NCI-H128 (cell line): ENCODE measurements around the gene CPLANE1.
"Not testable (repeated sequence)": the region's sequence is repeated elsewhere in the genome, so short reads cannot be mapped to it uniquely, and the experiment has no call there.

Experiments
- DNase-seq: peaks from one replicate; lab custom pipeline; 2025; ENCODE audit not compliant: unreplicated experiment; lab: John Stamatoyannopoulos, UW

Gene CPLANE1

DNA sequence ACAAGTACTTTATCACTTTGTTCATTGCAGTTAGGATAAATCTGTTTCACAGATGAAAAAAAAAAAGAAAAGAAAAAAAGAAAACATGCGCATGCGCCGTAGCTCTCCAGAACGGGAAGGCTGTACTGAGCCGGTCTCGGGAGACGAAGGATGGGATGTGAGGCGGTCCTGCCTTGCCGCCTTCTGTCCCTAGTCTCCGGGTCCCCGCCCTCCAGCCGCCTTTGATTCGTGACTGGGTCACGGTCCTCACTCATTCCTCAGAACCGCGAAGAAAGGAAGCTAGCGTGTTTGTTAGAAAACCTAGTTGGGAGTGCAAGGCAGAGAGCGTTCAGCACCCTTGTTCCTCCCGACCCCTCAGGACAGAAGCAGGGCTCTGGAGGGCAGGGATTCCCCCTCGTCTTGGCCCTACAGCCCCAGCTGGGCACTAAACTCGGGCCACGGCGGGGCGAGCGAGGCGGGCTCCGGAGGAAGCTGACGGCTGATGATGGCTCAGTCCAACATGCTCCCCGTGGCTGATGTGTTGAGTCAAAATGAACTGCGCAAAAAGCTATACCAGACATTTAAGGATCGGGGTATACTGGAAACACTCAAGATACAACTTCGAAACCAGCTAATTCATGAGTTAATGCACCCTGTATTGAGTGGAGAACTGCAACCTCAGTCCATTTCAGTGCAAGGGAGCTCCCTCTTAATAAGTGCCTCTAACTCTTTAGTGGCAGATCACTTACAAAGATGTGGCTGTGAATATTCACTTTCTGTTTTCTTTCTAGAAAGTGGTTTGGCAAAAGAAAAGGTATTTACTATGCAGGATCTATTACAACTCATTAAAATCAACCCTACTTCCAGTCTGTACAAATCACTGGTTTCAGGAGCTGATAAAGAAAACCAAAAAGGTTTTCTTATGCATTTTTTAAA, 40.0 kb downstream of the CPLANE1 start:
- no peak for DNase-seq

- no peak for DNase-seq
These were observed 41.4 kb downstream of the CPLANE1 start for GRCh38 chr5:37207802-37208201.

DNA sequence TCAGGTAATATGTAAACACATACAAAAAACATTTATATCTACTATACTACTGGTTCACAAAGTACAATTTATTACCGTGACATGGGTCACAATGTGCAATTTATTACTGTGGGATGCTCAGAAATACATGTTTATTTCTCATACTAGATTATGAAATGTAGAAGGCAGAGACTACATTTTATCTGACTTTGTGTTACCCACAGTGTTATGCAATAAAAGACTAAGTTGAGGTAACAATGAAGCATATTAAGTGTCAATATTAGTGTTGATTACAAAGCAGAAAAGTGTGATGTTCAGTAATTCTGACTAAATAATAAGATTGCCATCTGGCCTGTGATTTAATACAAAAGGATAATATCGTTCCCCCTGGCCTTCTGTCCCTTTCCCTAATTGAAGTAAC, 42.4 kb downstream of the CPLANE1 start:
- DNase-seq, result no peak

- no peak for DNase-seq
These were observed 50.3 kb downstream of the CPLANE1 start for GRCh38 chr5:37198842-37199241.

DNA sequence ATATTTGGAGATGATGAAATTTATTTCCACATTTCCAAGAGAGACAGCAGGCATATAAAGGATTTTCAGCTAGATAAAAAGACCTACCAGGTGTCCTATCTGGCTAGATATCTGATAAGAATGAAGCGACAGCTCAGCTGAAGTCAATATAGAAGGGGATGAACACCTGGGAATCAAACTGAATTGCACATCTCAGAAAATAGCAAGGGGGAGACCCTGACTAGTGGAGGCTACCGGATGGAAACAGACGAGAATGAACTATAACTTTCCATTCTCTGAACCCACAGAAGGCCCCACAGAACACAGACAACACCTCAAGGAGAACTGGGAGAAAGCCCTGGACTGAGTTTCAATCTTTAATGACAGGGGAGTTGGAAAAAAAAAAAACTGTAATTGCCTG, 51.1 kb downstream of the CPLANE1 start:
- no peak for DNase-seq

DNA sequence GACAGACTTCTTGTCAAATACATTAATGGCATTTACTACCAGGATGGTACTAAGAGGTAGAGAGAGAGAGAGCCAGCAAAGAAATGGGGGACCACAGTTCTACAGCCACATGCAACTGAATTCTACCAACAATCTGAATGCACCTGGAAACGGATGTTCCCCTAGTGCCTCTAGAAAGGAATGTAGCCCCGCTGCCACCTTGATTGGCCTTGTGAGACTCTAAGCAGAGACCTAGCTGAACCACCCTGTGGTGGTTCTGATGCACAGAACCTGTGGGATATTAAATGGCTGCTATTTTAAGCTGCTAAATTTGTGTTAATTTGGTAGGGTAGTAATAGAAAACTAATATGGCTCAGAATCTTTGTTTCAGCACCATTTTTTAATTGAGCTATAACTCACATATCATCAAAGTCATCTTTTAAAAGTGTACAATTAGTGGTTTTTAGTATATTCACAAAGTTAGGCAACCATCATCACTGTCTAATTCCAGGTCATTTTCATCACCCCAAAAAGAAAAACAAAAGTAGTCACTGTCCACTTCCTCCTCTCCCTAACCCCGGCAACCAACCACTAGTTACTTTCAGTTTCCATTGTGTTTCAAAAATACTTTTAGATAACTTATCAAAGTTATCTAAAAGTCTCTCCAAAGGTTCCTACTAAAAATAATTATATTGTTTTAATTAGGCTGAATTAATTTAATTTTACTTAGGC, 51.7 kb downstream of the CPLANE1 start:
- no peak for DNase-seq

DNA sequence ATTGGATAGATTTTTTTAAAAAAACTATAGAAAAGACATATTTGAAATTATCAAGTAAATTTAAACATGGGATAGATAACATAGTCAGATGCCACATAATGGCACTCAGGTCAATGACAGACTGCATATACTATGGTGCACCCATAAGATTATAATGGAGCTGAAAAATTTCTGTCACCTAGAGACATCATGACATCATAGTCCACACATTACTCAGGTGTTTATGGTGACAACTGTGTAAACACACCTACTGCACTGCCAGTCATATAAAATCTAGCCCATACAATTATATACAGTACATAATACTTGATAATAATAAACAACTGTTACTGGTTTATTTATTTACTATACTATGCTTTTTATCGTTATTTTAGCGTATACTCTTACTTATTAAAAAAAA, 58.6 kb downstream of the CPLANE1 start:
- DNase-seq, result no peak

GRCh38 chr5:37189355-37189754, 59.8 kb downstream of the CPLANE1 start:
- no peak for DNase-seq

GRCh38 chr5:37187465-37187977, 61.7 kb downstream of the CPLANE1 start:
- no peak for DNase-seq

GRCh38 chr5:37184748-37185364, 64.3 kb downstream of the CPLANE1 start:
- DNase-seq, result no peak

DNA sequence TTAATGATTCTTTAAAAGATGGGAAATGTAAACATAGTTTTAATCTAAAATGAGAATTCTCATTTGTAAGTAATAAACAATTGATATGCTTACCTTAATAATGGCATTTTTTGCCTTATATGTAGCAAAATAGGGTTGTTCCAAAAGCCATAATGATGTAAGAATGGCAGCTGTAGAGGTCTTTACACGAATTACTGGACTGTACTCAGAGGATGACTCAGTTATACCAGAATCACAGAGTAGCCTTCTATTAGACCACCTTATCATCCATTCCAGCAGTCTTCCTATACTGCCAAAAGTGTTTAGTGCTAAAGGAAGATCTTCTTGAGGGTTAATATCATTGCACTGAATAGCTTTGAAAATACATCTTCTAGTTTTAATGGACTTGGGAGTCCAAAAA, 66.5 kb downstream of the CPLANE1 start:
- DNase-seq, result no peak

DNA sequence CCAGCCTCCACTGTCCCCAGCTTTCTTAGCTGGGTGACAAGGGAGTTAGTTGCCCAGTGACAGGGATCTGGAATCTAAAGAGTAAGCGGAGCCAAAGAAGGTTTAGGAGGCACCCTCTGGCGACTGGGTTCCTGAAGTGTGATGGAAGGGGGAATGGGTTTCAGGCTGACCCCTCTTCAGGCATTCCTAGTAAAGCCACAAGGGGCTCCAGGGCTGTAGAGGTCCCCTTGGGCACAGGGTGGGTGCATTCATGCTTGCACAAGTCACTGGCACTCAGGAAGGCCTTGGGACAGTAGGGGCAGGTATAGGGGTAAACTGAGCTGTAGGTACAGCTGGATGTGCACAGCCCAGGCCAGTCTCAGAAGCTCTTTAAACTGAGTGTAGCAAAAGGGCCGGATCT, 74.2 kb downstream of the CPLANE1 start:
- DNase-seq, result no peak

DNA sequence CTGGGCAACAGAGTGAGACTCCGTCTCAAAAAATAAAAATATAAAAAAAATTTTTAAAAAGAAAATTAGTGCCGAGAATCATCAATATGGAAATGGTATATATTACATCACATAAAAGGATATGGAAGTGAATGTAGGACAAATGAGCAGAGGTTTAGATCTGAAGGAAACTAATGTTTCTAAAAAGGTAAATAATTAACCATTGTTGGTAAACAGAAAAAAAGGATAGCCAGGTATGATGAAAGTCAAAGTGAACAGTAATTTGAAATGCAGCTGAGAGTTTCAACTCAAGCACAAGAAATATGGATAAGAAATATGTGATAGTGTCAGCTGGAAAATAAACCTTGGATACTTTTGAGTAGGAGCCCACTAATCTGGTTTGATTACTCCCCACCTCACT, 76.2 kb downstream of the CPLANE1 start:
- no peak for DNase-seq

DNA sequence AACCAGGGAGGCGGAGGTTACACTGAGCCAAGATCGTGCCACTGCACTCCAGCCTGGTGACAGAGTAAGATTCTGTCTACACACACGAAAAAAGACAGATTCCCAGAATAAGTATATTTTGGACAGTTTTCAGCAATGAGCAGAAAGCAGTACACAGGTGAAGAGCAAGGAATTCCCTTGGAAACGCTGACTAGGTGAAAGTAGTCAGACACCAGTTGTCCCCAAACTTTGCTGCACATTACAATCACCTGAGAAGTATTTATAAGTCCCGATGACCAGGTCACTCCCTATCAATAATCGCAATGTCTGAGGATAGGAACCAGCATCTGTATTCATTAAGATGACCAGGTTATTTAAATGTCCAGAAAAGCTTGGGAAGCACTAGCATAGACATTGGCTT, 78.3 kb downstream of the CPLANE1 start:
- no peak for DNase-seq

DNA sequence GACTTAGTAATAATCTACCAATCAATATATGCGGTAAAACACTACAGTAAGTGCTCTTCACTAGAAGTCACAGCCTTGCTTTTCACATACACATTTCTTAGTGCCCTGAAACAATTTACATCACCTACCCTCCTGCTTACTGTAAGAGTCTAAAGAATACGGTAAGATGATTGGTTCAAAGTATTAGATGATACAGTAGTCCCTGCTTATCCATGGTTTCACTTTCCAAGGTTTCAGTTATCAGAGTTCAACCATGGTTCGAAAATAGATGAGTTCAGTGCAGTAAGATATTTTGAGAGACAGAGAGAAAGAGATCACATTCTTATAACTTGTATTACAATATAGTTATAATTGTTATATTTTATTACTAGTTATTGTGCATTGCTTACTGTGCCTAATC, 83.0 kb downstream of the CPLANE1 start:
- no peak for DNase-seq

- no peak for DNase-seq
These were observed 83.4 kb downstream of the CPLANE1 start for GRCh38 chr5:37165761-37166160.

DNA sequence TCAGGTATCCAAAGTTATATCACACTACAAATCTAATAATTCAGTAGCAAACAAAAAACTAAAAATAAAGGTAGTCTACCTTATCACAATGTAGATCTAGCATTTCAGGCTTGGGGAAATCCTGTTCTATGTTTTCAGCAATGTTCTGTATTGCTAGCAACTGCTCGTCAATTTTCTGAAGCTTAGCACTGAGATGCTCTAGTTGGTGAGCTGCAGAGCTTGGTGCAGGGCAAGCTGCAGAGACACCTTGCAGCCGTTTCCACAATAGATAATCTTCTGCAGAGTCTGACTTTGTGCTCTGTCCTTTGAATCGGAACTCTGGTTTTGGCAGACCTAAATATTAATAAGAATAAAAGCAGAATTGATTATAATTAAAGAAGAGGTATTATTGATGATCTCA, 95.5 kb downstream of the CPLANE1 start:
- DNase-seq, result no peak

GRCh38 chr5:37146896-37147295, 102.3 kb downstream of the CPLANE1 start:
- DNase-seq, result no peak

DNA sequence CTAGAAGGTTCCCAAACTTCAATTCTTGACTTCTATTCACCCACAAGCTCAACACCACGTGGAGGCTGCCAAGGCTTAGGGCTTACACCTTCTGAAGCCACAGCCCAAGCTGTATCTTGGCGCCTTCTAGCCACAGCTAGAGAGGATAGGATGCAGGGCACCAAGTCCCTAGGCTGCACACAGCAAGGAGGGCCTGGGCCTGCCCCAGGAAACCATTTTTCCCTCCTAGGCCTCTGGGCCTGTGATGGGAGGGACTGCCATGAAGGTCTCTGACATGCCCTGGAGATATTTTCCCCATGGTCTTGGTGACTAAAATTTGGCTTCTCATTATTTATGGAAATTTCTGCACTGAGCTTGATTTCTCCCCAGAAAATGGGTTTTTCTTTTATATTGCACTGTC, 112.5 kb downstream of the CPLANE1 start:
- DNase-seq, result no peak

GRCh38 chr5:37135312-37135711, 113.9 kb downstream of the CPLANE1 start:
- DNase-seq, result not testable (repeated sequence)

- no peak for DNase-seq
These were observed 115.2 kb downstream of the CPLANE1 start for GRCh38 chr5:37133939-37134338.

DNA sequence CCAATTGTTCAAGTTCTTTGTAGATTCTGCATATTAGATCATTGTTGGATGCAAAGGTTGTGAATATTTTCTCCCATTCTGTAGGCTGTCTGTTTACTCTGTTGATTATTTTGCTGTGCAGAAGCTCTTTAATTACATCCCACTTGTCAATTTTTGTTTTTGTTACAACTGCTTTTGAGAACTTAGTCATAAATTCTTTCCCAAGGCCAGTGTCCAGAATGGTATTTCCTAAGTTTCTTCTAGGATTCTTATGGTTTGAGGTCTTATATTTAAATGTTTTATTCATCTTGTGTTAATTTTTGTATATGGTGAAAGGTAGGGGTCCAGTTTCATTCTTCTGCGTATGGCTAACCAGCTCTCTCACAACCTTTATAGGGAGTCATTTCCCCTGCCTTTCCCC, 116.5 kb downstream of the CPLANE1 start:
- DNase-seq, result no peak
